Motor neuron (in vitro differentiated cells): ENCODE data around the gene UQCRC2. TPM values are rescaled to one million over a fixed set of nuclear protein-coding genes. Genes with fewer than 3 reads are reported as not detected.
A peak's percentile ranks its signal among the peaks of the same experiment; 100 is the strongest.

Experiments used
- ATAC-seq, 8 experiments: fragments of 200-7000 bp; cut with Tn5 transposase; replicated peaks in 6 of 8; 2 replicates each; pipeline ENCODE4 v1.8.0; 2021; ENCODE audit warnings: mild to moderate bottlenecking in 8 of 8, moderate library complexity in 8 of 8
- H3K27ac ChIP-seq, 2 donors: fragments of 250-450 bp; sonication (Bioruptor Pico); 2 replicates each; pipeline ENCODE4 v1.9.0; 2021; ENCODE audit warnings: antibody characterized with exemption in 2 of 2, mild to moderate bottlenecking in 2 of 2, moderate library complexity in 1 of 2
- H3K4me1 ChIP-seq, 2 donors: fragments of 250-450 bp; sonication (Bioruptor Pico); replicated peaks in 1 of 2; 2 replicates each; pipeline ENCODE4 v1.6.1; 2021; ENCODE audit warnings: antibody characterized with exemption in 2 of 2, mild to moderate bottlenecking in 2 of 2, moderate library complexity in 1 of 2
- H3K4me3 ChIP-seq, 5 donors: fragments of 250-450 bp; sonication (Bioruptor Pico); 2 replicates each; pipeline ENCODE4 v1.9.0; 2021; ENCODE audit warnings: antibody characterized with exemption in 5 of 5, mild to moderate bottlenecking in 5 of 5, moderate library complexity in 4 of 5
- WGBS, 10 experiments: fragments of 450-650 bp; shearing (Covaris generic); methylation state at CpG; one replicate each; pipeline ENCODE4 v1.0.0; 2022; 5-methylcytosine and 5-hydroxymethylcytosine counted together
- in situ Hi-C, 9 experiments: fragments of 400-800 bp; cut with MboI; loops; one replicate each; pipeline ENCODE4 v1.15.0; 2021; ENCODE audit warnings: low sequenced_read_pairs in 9 of 9, low pct_unique_long_range_greater_than_20kb in 2 of 9; ENCODE audit not compliant: unreplicated experiment in 9 of 9
- total RNA-seq, 8 experiments: library from RNA; unstranded; fragments of 300-600 nt; gene quantifications; 2 replicates each; pipeline versions ENCODE4 v1.2.3 to v1.2.4, GENCODE V29; 2022

Gene UQCRC2
- total RNA-seq, 8 experiments from 2014 or later = 193 to 384 (median 275) TPM

GRCh38 chr16:21953541-21953902 is 361 bp downstream of the UQCRC2 start:
- 0 to 7% (median 0%) methylated on average over 2 to 14 of the region's 15 CpGs; no CpG with 5 or more reads in 5 of the 10 experiments for WGBS, 10 experiments
- Histone ChIP-seq H3K4me3 (peak overlapping the region; percentile 76 to 96 (median 89)), H3K27ac (peak overlapping the region; percentile 98 to 100), H3K4me1 (peaks cover 5 to 15% of the 10 kb centered on the region in 2 donors)
- in situ Hi-C loops = no loop called here
- peak; percentile 15 to 42 (median 37) for ATAC-seq

GRCh38 chr16:21957714-21958346 is 4.7 kb downstream of the UQCRC2 start:
- 67 to 100% (median 88%) methylated on average over 1 of the region's 1 CpG; no CpG with 5 or more reads in 2 of the 10 experiments for WGBS, 10 experiments
- ATAC-seq = no peak
- in situ Hi-C loops = no loop called here

GRCh38 chr16:21959050-21959449 is 5.9 kb downstream of the UQCRC2 start:
- in situ Hi-C loops = no loop called here
- WGBS, 10 experiments = 78 to 100% (median 90%) methylated on average over 1 to 3 of the region's 3 CpGs; no CpG with 5 or more reads in 1 of the 10 experiments
- H3K27ac ChIP-seq = no peak overlapping the region
- H3K4me1 ChIP-seq = peaks cover 0 to 7% of the 10 kb centered on the region in 2 donors
- no peak overlapping the region for H3K4me3 ChIP-seq
- ATAC-seq = no peak

More at GRCh38 chr16:21957714-21958346, 4.7 kb downstream of the UQCRC2 start:
- Histone ChIP-seq H3K4me1 (peaks cover 0 to 8% of the 10 kb centered on the region in 2 donors), H3K4me3 (no peak overlapping the region), H3K27ac (no peak overlapping the region)

- no peak overlapping the region for H3K27ac ChIP-seq
- no peak for ATAC-seq
- H3K4me3 ChIP-seq = no peak overlapping the region
- no peaks in the 10 kb centered on the region for H3K4me1 ChIP-seq
- in situ Hi-C loops = no loop called here
- 90 to 100% (median 95%) methylated on average over 1 to 5 of the region's 5 CpGs for WGBS, 10 experiments
Measured at GRCh38 chr16:21962475-21962874, 9.3 kb downstream of the UQCRC2 start.

- no peak for ATAC-seq
- H3K4me1 ChIP-seq = no peaks in the 10 kb centered on the region
- 88 to 100% (median 98%) methylated on average over 2 to 3 of the region's 3 CpGs; no CpG with 5 or more reads in 2 of the 10 experiments for WGBS, 10 experiments
- H3K27ac ChIP-seq = no peak overlapping the region
- in situ Hi-C loops = no loop called here
- H3K4me3 ChIP-seq = no peak overlapping the region
Measured at GRCh38 chr16:21963887-21964286, 10.7 kb downstream of the UQCRC2 start.

GRCh38 chr16:21964353-21964752 is 11.2 kb downstream of the UQCRC2 start:
- in situ Hi-C loops = no loop called here
- no peaks in the 10 kb centered on the region for H3K4me1 ChIP-seq
- ATAC-seq = no peak
- H3K4me3 ChIP-seq = no peak overlapping the region
- H3K27ac ChIP-seq = no peak overlapping the region
- 88 to 100% (median 100%) methylated on average over 1 to 6 of the region's 6 CpGs; no CpG with 5 or more reads in 1 of the 10 experiments for WGBS, 10 experiments

GRCh38 chr16:21971856-21972255 is 18.7 kb downstream of the UQCRC2 start:
- ATAC-seq = peak in 1 of 8 experiments; percentile 38
- in situ Hi-C loops = no loop called here
- WGBS, 10 experiments = 88 to 100% (median 100%) methylated on average over 1 to 3 of the region's 4 CpGs; no CpG with 5 or more reads in 2 of the 10 experiments

GRCh38 chr16:21973945-21974344 is 20.8 kb downstream of the UQCRC2 start:
- Histone ChIP-seq H3K4me3 (no peak overlapping the region), H3K27ac (no peak overlapping the region), H3K4me1 (no peaks in the 10 kb centered on the region)
- in situ Hi-C loops = no loop called here
- no peak for ATAC-seq
- 86 to 100% (median 96%) methylated on average over 2 of the region's 2 CpGs; no CpG with 5 or more reads in 3 of the 10 experiments for WGBS, 10 experiments

More at GRCh38 chr16:21971856-21972255, 18.7 kb downstream of the UQCRC2 start:
- H3K4me1 ChIP-seq = no peaks in the 10 kb centered on the region
- H3K4me3 ChIP-seq = no peak overlapping the region
- H3K27ac ChIP-seq = no peak overlapping the region

GRCh38 chr16:21980032-21980431 is 26.9 kb downstream of the UQCRC2 start:
- 84 to 100% (median 100%) methylated on average over 1 to 4 of the region's 4 CpGs; no CpG with 5 or more reads in 5 of the 10 experiments for WGBS, 10 experiments
- in situ Hi-C loops = loop anchor here in 1 of 9 experiments (25.0 kb wide), 1 partner anchor 107 kb away; the partner anchor contains the start of gene VWA3A
- H3K4me3 ChIP-seq = no peak overlapping the region
- H3K27ac ChIP-seq = no peak overlapping the region
- ATAC-seq = no peak
- H3K4me1 ChIP-seq = no peaks in the 10 kb centered on the region

- no peak for ATAC-seq
- Histone ChIP-seq H3K4me1 (no peaks in the 10 kb centered on the region), H3K27ac (no peak overlapping the region), H3K4me3 (no peak overlapping the region)
- 92 to 100% (median 100%) methylated on average over 1 to 5 of the region's 5 CpGs; no CpG with 5 or more reads in 5 of the 10 experiments for WGBS, 10 experiments
- in situ Hi-C loops = loop anchor here in 1 of 9 experiments (25.0 kb wide), 1 partner anchor 105 kb away; the partner anchor contains the start of gene VWA3A
Measured at GRCh38 chr16:21982108-21982507, 28.9 kb downstream of the UQCRC2 start.

- in situ Hi-C loops = loop anchor here in 1 of 9 experiments (25.0 kb wide), 1 partner anchor 103 kb away; the partner anchor contains the start of gene VWA3A
- ATAC-seq = no peak
- Histone ChIP-seq H3K4me1 (no peaks in the 10 kb centered on the region), H3K27ac (no peak overlapping the region), H3K4me3 (no peak overlapping the region)
- 83 to 100% (median 100%) methylated on average over 1 to 3 of the region's 3 CpGs; no CpG with 5 or more reads in 1 of the 10 experiments for WGBS, 10 experiments
Measured at GRCh38 chr16:21984062-21984461, 30.9 kb downstream of the UQCRC2 start.

- in situ Hi-C loops = loop anchor here in 1 of 9 experiments (25.0 kb wide), 1 partner anchor 102 kb away; the partner anchor contains the start of gene VWA3A
- H3K4me1 ChIP-seq = no peaks in the 10 kb centered on the region
- ATAC-seq = no peak
- H3K27ac ChIP-seq = no peak overlapping the region
- no peak overlapping the region for H3K4me3 ChIP-seq
Measured at GRCh38 chr16:21985524-21985923, 32.4 kb downstream of the UQCRC2 start.

GRCh38 chr16:21986692-21987246 is 33.6 kb downstream of the UQCRC2 start:
- WGBS, 10 experiments = 80 to 100% (median 90%) methylated on average over 1 to 4 of the region's 4 CpGs; no CpG with 5 or more reads in 1 of the 10 experiments
- no peak overlapping the region for H3K27ac ChIP-seq
- H3K4me1 ChIP-seq = no peaks in the 10 kb centered on the region
- no peak overlapping the region for H3K4me3 ChIP-seq
- no peak for ATAC-seq
- in situ Hi-C loops = loop anchor here in 1 of 9 experiments (25.0 kb wide), 1 partner anchor 101 kb away; the partner anchor contains the start of gene VWA3A
